Measurements from ENCODE around the gene P2RY2.
"Not testable (repeated sequence)": the region's sequence is repeated elsewhere in the genome, so short reads cannot be mapped to it uniquely, and the experiment has no call there.

The P2RY2 gene

GRCh38 chr11:73189723-73190556, 28.1 kb upstream of the P2RY2 start:
- no peak for DNase-seq (ENCODE audit: low read depth)
- H3K9me3 ChIP-seq (ENCODE audit: control insufficient read depth, low read length): no peaks in the 10 kb centered on the region
- H3K4me3 ChIP-seq (ENCODE audit: low read length): no peak overlapping the region
- no peaks in the 10 kb centered on the region for H3K36me3 ChIP-seq (ENCODE audit: control insufficient read depth, insufficient read depth, low read length, severe bottlenecking)
- no peaks in the 10 kb centered on the region for H3K27me3 ChIP-seq (replicated peaks; ENCODE audit: control insufficient read depth, insufficient read depth, low read length)
- peaks cover 11% of the 10 kb centered on the region for H3K4me1 ChIP-seq (ENCODE audit: control insufficient read depth, insufficient read depth, low read length)
- no peak overlapping the region for H3K9ac ChIP-seq (ENCODE audit: low read length)

DNA sequence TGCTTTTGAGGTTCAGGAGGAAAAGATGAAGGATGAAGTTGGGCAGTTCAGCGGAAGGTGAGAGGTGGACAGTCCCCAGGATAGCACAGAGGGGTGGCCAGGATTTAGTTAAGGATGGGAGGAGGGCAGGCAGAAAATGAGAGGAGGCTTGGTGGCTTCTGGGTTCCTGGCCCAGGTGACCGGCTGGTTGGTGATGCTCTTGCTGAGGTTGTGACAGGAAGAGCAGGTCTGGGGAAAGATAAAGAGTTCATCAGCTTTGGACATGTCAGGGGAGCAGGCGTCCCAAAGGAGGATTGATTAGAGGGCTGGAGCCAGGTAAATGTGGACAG, 27.6 kb upstream of the P2RY2 start:
- Histone ChIP-seq H3K36me3 (ENCODE audit: control insufficient read depth, insufficient read depth, low read length, severe bottlenecking) (no peaks in the 10 kb centered on the region), H3K9ac (ENCODE audit: low read length) (no peak overlapping the region), H3K27me3 (replicated peaks; ENCODE audit: control insufficient read depth, insufficient read depth, low read length) (no peaks in the 10 kb centered on the region), H3K4me1 (ENCODE audit: control insufficient read depth, insufficient read depth, low read length) (peaks cover 9% of the 10 kb centered on the region), H3K9me3 (ENCODE audit: control insufficient read depth, low read length) (no peaks in the 10 kb centered on the region), H3K4me3 (ENCODE audit: low read length) (no peak overlapping the region)
- DNase-seq (ENCODE audit: low read depth): no peak

GRCh38 chr11:73191151-73191550, 26.9 kb upstream of the P2RY2 start:
- DNase-seq (ENCODE audit: low read depth): no peak
- Histone ChIP-seq H3K9ac (ENCODE audit: low read length) (no peak overlapping the region), H3K36me3 (ENCODE audit: control insufficient read depth, insufficient read depth, low read length, severe bottlenecking) (no peaks in the 10 kb centered on the region), H3K27me3 (replicated peaks; ENCODE audit: control insufficient read depth, insufficient read depth, low read length) (no peaks in the 10 kb centered on the region), H3K4me3 (ENCODE audit: low read length) (no peak overlapping the region), H3K9me3 (ENCODE audit: control insufficient read depth, low read length) (no peaks in the 10 kb centered on the region), H3K4me1 (ENCODE audit: control insufficient read depth, insufficient read depth, low read length) (peaks cover 2% of the 10 kb centered on the region)

GRCh38 chr11:73192272-73192671, 25.8 kb upstream of the P2RY2 start:
- no peak overlapping the region for H3K4me3 ChIP-seq (ENCODE audit: low read length)
- DNase-seq (ENCODE audit: low read depth): no peak
- H3K36me3 ChIP-seq (ENCODE audit: control insufficient read depth, insufficient read depth, low read length, severe bottlenecking): no peaks in the 10 kb centered on the region
- no peaks in the 10 kb centered on the region for H3K4me1 ChIP-seq (ENCODE audit: control insufficient read depth, insufficient read depth, low read length)
- H3K27me3 ChIP-seq (replicated peaks; ENCODE audit: control insufficient read depth, insufficient read depth, low read length): no peaks in the 10 kb centered on the region
- no peak overlapping the region for H3K9ac ChIP-seq (ENCODE audit: low read length)
- no peaks in the 10 kb centered on the region for H3K9me3 ChIP-seq (ENCODE audit: control insufficient read depth, low read length)

GRCh38 chr11:73193251-73194033, 24.6 kb upstream of the P2RY2 start:
- no peak overlapping the region for H3K9ac ChIP-seq (ENCODE audit: low read length)
- H3K4me3 ChIP-seq (ENCODE audit: low read length): no peak overlapping the region
- H3K4me1 ChIP-seq (ENCODE audit: control insufficient read depth, insufficient read depth, low read length): peaks cover under 1% of the 10 kb centered on the region
- no peaks in the 10 kb centered on the region for H3K36me3 ChIP-seq (ENCODE audit: control insufficient read depth, insufficient read depth, low read length, severe bottlenecking)
- DNase-seq (ENCODE audit: low read depth): no peak
- no peaks in the 10 kb centered on the region for H3K9me3 ChIP-seq (ENCODE audit: control insufficient read depth, low read length)
- H3K27me3 ChIP-seq (replicated peaks; ENCODE audit: control insufficient read depth, insufficient read depth, low read length): no peaks in the 10 kb centered on the region

- DNase-seq (ENCODE audit: low read depth): no peak
- peaks cover 3% of the 10 kb centered on the region for H3K4me1 ChIP-seq (ENCODE audit: control insufficient read depth, insufficient read depth, low read length)
- H3K9ac ChIP-seq (ENCODE audit: low read length): no peak overlapping the region
- H3K36me3 ChIP-seq (ENCODE audit: control insufficient read depth, insufficient read depth, low read length, severe bottlenecking): no peaks in the 10 kb centered on the region
- no peaks in the 10 kb centered on the region for H3K9me3 ChIP-seq (ENCODE audit: control insufficient read depth, low read length)
- no peak overlapping the region for H3K4me3 ChIP-seq (ENCODE audit: low read length)
- H3K27me3 ChIP-seq (replicated peaks; ENCODE audit: control insufficient read depth, insufficient read depth, low read length): no peaks in the 10 kb centered on the region
These were observed 24.0 kb upstream of the P2RY2 start for GRCh38 chr11:73194034-73194507.

DNA sequence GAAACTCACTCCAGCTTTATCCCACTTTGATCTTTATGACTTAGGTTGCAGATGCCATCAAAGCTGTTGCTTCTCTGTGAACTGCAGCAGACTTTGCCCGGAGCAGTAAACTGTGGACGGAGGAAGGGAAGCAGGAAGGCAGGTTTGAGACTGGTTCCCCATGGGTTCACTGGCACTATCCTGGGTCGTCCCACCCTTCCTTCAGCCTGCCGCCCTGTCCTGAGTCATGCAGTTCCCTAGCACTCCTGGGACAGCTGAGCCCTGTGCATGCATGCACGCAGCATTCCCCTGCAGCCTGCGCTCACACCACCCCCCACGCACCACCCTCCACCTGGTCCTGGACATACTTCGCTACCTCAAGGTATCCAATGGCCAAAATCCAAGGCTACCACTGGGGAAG, 23.5 kb upstream of the P2RY2 start:
- H3K27me3 ChIP-seq (replicated peaks; ENCODE audit: control insufficient read depth, insufficient read depth, low read length): no peaks in the 10 kb centered on the region

GRCh38 chr11:73195191-73196007, 22.7 kb upstream of the P2RY2 start:
- no peak for DNase-seq (ENCODE audit: low read depth)
- Histone ChIP-seq H3K9me3 (ENCODE audit: control insufficient read depth, low read length) (no peaks in the 10 kb centered on the region), H3K36me3 (ENCODE audit: control insufficient read depth, insufficient read depth, low read length, severe bottlenecking) (no peaks in the 10 kb centered on the region), H3K9ac (ENCODE audit: low read length) (no peak overlapping the region), H3K4me1 (ENCODE audit: control insufficient read depth, insufficient read depth, low read length) (peaks cover 8% of the 10 kb centered on the region), H3K27me3 (replicated peaks; ENCODE audit: control insufficient read depth, insufficient read depth, low read length) (no peaks in the 10 kb centered on the region), H3K4me3 (ENCODE audit: low read length) (no peak overlapping the region)

More for the DNA sequence above, 23.5 kb upstream of the P2RY2 start:
- Histone ChIP-seq H3K9ac (ENCODE audit: low read length) (no peak overlapping the region), H3K4me1 (ENCODE audit: control insufficient read depth, insufficient read depth, low read length) (peaks cover 3% of the 10 kb centered on the region), H3K4me3 (ENCODE audit: low read length) (no peak overlapping the region), H3K36me3 (ENCODE audit: control insufficient read depth, insufficient read depth, low read length, severe bottlenecking) (no peaks in the 10 kb centered on the region), H3K9me3 (ENCODE audit: control insufficient read depth, low read length) (no peaks in the 10 kb centered on the region)
- no peak for DNase-seq (ENCODE audit: low read depth)

- Histone ChIP-seq H3K36me3 (ENCODE audit: control insufficient read depth, insufficient read depth, low read length, severe bottlenecking) (no peaks in the 10 kb centered on the region), H3K4me1 (ENCODE audit: control insufficient read depth, insufficient read depth, low read length) (peaks cover 20% of the 10 kb centered on the region), H3K9me3 (ENCODE audit: control insufficient read depth, low read length) (no peaks in the 10 kb centered on the region), H3K9ac (ENCODE audit: low read length) (no peak overlapping the region), H3K4me3 (ENCODE audit: low read length) (no peak overlapping the region), H3K27me3 (replicated peaks; ENCODE audit: control insufficient read depth, insufficient read depth, low read length) (no peaks in the 10 kb centered on the region)
- DNase-seq (ENCODE audit: low read depth): no peak
These were observed 21.5 kb upstream of the P2RY2 start for GRCh38 chr11:73196576-73196975.

DNA sequence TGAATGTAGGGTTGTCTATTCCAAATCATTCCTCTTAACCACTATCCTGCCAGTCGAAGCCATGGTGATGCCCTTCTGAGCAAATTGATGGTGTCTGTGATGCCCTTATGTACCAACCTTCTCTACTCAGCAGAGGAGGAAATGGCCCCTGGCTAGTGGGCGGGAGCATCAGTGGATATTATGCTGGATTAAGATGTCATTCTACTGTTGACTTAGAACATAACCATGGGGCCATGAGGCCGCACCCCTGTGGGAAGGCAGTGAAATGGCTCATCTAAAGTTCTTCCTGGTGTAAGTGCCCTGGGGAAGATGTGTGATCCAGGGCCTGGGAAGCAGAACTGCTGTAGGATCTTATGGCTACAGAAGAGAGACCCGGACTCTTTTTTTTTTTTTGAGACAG, 20.7 kb upstream of the P2RY2 start:
- H3K9ac ChIP-seq (ENCODE audit: low read length): no peak overlapping the region
- H3K9me3 ChIP-seq (ENCODE audit: control insufficient read depth, low read length): no peaks in the 10 kb centered on the region
- no peaks in the 10 kb centered on the region for H3K27me3 ChIP-seq (replicated peaks; ENCODE audit: control insufficient read depth, insufficient read depth, low read length)
- H3K4me1 ChIP-seq (ENCODE audit: control insufficient read depth, insufficient read depth, low read length): peaks cover 26% of the 10 kb centered on the region
- no peaks in the 10 kb centered on the region for H3K36me3 ChIP-seq (ENCODE audit: control insufficient read depth, insufficient read depth, low read length, severe bottlenecking)
- H3K4me3 ChIP-seq (ENCODE audit: low read length): no peak overlapping the region
- DNase-seq (ENCODE audit: low read depth): no peak

DNA sequence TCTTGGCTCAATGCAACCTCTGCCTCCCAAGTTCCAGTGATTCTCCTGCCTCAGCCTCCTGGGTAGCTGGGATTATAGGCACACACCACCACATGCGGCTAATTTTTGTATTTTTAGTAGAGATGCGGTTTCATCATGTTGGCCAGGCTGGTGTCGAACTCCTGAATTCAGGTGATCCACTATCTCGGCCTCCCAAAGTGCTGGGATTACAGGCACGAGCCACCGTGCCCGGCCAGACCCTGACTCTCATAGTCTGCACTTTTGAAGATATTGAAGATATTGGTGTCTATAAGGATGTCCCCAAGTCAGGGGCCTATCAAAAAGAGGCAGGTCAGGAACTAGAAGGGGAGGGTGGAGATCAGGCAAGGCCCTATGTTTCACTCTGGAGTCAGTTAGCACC, 20.3 kb upstream of the P2RY2 start:
- H3K36me3 ChIP-seq (ENCODE audit: control insufficient read depth, insufficient read depth, low read length, severe bottlenecking); H3K9me3 ChIP-seq (ENCODE audit: control insufficient read depth, low read length); DNase-seq (ENCODE audit: low read depth); H3K27me3 ChIP-seq (replicated peaks; ENCODE audit: control insufficient read depth, insufficient read depth, low read length); H3K4me3 ChIP-seq (ENCODE audit: low read length); H3K9ac ChIP-seq (ENCODE audit: low read length): not testable (repeated sequence)
- peaks cover 26% of the 10 kb centered on the region for H3K4me1 ChIP-seq (ENCODE audit: control insufficient read depth, insufficient read depth, low read length)
